NOMO-1 treated with dmso at 0.1 percent for 144 hours (cell line): ENCODE data around the gene ALK.

Experiments
- DNase-seq: peaks from one replicate; lab custom pipeline; 2025; ENCODE audit not compliant: unreplicated experiment; lab: John Stamatoyannopoulos, UW

The ALK gene

DNA sequence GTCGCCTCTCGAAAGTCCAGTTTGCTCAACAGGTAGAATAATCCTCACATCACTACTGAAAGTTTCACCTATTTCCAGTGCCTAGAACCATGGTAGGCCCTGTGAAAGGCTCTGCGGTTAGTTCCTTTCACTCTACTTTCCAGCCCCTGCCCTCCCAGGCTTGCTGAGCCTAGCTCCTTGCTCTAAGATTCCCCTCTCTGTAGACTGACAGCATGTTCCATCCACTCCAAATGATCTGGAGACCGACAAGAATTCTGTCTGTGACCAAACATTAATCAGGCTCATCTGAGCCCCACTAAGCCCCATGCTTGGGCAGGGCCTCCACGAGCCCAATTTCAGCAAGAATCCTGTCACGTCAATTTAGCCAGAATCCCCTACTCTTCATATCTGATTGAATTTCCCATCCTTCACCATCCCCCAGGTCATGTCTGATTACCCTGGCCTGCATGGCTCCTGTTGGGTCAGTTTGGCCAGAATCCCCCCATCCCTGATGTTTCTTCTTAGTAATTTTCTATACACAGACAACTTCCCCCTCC is 307.0 kb downstream of the ALK start:
- no peak for DNase-seq

DNA sequence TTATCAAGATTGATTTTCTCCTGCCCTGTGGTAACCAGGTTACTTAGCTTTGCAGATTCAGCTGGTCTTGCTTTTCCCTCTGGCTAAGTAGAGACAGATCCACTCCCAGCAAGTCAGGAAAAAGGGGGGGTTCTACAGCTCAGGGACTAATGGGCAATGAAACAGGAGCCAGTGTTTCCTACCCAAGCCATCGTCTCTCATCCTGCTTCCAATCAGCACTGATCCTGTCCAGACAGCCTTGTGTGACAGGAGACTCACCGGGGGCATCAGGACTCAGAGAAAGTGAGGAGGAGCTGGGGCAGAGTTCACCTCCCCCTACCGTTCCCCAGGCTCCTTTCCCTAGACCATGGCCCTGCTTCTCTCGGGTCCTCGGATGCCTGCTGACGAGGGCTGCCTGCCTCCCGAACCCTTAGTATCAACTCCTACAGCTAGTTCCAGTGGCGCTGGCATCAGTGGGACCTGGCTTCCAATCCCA is 307.6 kb downstream of the ALK start:
- DNase-seq = no peak

DNA sequence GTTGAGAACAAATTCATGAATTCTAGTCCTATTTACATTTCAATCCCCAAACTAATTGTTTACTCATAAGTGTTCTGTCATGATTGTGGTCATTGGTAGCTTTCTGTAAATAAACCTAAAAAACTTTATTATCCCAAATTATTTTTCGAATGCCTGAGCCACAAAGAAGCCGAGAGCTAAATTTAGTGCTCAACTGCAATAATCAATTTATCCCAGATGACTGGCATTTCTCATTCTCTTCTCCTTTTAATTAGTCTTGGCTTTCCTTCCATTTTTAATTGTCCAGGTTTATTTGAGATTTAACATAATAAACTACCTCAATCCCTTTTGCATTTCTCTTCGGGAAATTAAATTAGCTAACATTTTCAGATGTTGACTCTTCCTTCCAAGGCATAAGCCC is 308.3 kb downstream of the ALK start:
- no peak for DNase-seq

DNA sequence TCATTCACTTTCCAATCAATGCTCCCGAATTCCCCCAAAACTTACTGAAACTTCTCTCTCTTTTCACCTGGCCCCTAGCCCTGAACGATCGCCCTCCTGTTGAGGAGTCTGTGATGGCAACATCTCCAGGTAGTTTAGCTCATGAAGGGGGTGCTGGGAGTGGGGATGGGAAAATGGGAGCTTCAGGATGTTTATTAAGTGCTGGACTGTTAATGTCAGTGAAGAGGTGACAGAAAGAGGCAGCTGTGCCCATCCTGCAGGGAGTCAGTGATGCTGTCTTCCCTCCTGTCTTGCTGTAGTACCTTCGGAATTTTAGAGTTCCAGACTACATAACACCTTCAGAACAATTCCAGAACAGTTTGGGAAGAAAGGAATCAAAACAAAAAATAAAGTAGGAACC is 308.8 kb downstream of the ALK start:
- no peak for DNase-seq

DNA sequence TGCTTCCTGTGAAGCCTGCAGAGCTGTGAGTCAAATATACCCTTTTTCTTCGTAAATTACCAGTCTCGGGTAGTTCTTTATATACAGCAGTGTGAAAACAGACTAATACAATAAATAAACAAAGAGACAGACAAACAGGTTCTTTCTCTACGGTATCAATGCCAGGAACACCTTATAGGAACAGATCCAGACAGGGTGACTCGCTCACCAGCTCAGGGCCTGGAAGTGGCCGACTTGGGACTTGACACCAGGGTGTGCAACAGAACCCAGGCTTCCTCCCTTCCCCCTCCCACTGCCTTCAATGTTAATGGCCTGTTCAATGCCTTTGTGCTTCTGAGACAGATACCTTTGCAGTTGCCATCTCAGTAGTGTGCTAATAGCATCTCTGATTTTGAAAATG is 309.5 kb downstream of the ALK start:
- no peak for DNase-seq

DNA sequence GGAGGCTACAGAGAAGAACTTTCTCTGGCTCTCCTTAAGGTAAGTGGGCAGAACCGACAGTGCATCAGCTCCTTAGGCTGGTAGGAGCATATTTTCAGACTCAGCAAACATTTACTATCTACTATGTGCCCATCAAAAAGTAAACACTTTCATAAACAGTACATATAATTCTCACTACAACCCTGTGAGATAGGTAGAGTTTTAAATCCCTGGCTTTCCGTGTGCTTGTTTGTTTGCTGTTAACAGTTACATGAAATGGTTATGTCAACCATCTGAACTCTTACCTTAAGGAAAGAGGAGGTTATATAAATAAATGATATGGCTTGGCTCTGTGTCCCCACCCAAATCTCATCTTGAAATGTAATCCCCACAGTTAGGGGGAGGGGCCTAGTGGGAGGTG is 310.1 kb downstream of the ALK start:
- no peak for DNase-seq

DNA sequence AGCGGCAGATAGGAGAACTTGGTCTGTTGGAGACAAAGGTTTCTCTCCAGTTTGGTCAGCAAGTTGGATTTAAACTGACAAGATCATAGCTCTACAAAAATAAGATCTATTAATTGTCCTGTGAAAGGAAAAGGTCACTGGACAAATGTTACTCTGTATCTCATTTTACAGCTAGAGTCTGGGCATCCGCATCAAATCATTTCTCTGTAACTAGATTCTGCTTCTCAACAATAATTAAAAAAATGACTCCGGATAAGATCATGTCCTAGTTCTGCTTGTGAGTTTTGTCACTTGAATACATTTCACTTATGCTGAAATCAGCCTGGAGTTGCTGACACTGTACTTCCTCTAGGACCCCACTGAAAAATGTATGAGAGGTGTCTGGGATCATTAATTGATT is 310.8 kb downstream of the ALK start:
- DNase-seq = no peak

DNA sequence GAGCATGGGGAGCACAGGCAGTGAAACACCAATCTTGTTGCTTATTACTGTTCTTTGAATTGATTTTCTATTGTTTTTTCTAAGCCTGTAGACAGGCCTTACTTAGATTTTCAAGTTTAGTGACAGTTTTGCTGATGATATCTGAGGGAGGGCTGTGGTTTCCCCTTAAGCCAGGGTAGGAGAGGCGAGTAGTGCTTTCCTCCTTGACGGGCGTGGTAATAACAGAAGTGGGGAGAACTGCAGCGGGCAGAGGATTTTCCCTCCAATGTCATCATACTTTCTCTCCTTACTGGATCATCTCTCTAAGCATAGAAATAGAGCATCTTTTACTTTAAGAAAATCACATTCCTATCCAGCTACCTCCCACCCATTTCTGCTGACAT is 314.4 kb downstream of the ALK start:
- no peak for DNase-seq

DNA sequence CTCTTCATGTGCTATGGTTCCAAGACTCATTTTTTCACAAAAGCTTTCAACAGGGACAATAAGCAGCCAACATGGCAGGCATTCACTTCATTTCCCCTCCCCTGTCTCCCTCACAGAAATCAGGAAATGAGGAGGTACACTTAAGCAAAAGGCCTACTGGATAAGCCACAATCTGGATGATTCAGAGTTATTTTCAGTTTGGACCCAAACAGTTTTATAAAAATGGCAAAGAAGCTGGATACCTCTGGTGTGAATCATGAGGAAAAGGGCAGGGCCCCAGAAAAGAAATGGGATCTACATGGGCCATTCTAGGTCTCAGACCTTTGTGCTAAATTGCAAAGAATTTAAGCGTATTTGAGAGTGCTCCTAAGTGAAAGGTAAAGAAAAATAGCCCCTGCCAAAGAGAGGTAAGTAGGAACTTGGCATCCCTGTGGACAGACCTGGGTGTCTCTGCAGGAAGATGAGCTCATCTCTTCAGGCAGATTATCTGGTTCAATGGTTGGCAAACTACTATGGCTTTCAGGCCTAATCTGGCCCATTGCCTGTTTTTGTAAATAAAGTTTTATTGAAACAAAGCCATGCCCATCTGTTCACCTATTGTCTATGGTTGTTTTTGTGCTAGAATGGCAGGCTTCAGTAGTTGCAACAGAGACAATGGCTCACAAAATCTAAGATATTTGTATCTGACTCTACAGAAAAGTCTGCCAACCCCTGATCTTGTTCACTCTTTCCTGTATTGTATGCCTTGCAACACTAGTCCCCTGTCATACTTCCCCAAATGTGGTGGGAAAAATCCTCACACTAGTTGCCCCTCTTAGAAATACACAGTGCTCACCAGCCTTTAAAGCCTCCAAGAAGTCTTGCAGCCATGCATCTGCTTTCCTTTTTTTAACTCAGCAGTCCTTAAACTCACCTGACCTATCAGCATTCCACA is 315.0 kb downstream of the ALK start:
- DNase-seq = no peak

DNA sequence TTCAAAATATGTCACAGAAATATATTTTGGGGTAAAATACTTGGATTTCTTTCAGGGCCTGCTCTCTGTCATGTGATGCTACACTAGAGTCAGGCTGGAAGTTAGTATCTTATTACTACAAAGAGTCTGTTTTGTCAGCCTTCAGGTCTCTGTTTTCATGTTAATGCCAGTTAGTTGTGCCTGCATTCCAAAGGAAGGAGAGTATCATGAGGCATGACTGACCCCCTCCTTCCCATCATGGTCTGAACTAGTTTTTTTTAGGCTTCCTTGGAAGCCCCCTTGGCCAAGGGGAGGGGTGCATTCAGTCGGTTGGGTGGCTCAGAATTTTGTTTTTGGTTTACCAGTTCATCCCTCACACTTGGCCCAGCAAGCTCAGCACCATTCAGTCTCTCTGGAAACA is 318.0 kb downstream of the ALK start:
- DNase-seq = no peak

DNA sequence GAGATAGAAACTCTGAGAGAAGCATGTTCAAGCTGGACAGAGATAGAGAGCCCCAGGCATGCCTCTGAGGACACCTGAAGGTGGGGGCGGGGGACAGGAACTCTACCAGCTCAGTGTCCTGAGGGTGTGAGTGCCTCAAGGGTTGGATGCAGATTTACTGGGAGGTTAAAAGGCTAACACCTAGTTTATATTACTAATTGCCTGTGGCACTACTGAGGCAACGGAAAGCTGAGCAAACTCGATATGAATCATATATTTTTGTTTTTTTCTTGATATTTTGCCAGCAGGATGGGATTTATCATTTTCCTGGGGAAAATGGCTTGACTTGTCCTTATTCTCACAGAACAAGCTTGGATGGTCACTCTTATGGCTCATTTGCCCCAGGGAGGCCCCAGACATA is 319.5 kb downstream of the ALK start:
- no peak for DNase-seq

DNA sequence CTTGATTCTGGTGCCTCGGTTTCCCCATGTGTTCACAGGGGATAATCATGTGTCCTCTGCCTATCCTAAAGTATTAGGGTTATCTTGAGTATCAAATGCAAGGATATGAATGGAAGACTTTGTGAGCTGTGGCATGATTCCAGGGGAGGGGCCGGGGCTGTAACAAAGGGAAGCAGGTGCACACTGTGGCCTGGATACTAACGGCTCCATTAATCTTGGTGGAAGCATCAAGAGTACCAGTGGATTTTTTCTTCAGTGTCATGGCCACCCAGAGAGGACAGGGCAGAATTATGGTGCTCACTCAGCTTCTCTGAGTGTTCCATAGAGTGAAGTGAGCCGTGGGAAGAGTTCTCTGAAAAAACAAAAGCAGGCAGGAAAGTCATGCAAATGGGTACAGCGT is 320.1 kb downstream of the ALK start:
- no peak for DNase-seq

DNA sequence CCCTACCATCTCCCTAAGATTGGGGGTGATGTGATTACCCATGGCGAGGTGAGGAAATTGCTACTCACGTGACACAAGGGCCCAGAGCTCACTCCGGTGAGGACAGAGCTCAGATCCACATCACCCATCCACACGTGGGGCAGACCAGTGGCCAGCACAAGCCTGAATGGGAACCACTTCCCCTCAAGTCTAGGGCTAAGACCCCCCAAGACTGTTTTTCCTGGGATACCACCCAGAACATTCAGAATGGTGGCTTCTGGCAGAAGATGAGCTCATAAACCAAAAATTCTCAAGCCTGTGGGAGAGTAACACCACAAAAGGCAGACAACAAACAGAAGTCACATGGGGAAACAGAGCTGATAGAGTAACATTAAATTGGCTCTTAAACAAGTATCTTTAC is 321.4 kb downstream of the ALK start:
- DNase-seq = no peak

DNA sequence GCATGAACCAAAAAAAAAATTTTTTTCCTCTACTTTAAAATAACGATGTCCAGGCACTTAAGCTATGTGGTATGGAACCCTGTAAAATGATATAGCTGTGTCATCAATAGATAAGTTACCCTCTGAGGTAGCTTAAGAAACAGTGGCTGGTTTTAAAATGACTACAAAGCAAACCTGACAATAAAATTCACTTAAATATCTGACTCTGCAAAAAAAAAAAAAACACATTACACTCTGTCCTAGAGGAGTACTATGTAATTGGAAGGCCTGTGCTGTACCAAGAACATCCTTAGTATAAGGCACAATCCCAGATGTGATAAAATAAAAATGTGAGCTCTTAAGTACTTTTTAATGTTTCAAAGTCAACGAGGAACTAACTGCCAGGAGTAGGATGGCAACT is 322.4 kb downstream of the ALK start:
- DNase-seq = no peak

DNA sequence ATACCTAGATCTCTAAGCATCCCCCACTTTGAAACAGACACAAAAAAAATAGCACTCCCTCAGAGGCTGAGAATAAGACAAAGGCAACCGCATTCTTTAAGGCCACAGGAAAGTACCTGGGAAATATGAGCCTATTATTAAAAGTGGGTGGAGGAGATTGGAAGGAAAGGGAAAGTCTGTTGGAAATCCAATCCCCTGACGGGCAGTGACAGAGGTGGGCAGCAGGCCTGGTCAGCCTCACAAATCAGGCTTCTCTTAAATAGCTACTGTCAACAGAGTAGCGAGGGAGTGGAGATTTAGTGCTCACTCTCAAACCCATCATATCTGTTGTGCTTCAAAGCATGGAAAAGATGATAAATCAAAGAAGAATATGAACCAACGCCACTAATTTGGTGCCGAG is 324.4 kb downstream of the ALK start:
- DNase-seq = no peak

DNA sequence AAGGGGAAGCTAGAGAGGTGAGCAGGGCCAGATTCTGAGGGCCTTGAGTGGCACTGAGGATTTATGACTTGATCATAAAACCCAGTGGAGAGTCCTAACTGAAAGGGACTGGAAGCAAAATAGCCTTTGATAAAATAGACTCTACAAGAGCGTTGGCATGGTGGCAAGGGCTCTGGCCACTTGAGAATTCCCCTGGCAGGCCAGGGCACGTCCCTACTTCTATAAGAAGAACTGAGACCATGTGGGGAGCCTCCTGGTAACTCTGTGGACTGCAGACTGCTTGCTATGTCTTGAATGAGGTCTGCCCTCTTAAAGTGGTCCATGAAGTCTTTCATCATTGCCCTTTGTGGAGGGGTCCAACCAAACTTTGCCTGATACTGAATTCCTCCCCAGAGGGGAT is 324.8 kb downstream of the ALK start:
- no peak for DNase-seq

DNA sequence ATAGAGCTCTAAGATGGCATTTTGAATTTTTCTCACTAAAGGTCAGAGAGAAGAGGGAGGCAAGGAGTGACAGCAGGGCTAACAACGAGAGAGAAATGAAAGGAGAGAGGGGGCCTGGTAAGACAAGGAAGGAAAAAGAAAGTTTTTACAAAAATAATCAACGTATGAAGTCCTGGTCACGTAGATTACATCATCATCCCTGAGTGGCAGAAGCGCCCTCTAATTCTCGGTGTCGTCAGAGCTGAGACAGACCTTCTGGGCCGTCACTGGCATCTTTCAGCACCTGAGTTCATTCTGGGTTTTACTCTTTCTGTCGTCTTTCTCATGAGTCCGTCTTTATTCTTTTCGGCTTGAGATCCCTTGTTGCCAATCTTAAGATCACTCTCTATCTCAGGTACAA is 329.8 kb downstream of the ALK start:
- no peak for DNase-seq

DNA sequence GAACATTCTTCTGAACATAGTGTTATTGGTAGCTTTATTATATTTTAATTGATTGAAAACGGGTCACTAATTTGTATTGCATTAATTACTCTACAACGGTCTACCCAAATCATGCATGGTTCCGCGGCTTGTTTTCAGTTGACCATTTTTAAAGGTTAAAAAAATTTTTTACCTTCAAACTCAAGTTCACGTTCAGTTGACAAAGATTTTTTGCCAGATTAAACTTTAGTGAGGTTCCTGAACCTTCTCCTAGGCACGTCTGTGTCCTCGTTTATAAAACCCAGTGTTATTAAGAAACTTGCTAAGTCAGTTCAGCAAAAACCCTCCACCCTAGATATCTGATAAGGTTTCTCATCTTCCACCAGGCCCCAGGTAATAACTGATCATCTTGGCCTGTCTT is 331.2 kb downstream of the ALK start:
- DNase-seq = no peak

DNA sequence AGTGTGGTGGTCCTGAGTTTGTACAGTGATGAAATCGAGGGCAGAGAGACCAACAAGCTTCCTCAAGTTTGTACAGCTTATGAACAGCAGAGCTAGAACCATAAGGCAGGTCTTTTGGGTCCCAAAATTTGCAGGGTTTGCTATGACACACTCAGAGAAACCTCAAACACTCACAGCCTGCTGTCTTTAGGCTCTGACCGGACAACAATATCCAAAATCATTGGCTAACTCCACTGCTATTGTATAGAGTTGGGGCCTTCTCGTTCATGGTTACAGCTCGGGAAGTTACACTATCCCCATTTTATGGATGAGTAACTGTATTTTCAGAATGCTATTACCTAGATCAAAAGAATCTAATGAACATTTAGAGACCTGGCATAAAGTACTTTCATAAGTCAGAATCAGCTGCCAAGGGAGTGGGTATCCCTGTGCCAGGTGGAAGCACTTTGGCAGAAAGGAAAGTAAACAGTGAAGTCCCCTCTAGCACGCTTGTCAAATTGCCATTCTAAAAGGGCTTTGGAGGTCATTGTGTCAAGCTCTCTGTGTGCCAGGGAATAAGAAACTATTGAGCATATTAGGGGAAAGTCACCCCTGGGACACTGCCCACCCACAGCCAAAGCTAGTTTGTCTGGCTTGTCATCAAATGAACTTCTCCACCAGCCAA is 331.8 kb downstream of the ALK start:
- no peak for DNase-seq

DNA sequence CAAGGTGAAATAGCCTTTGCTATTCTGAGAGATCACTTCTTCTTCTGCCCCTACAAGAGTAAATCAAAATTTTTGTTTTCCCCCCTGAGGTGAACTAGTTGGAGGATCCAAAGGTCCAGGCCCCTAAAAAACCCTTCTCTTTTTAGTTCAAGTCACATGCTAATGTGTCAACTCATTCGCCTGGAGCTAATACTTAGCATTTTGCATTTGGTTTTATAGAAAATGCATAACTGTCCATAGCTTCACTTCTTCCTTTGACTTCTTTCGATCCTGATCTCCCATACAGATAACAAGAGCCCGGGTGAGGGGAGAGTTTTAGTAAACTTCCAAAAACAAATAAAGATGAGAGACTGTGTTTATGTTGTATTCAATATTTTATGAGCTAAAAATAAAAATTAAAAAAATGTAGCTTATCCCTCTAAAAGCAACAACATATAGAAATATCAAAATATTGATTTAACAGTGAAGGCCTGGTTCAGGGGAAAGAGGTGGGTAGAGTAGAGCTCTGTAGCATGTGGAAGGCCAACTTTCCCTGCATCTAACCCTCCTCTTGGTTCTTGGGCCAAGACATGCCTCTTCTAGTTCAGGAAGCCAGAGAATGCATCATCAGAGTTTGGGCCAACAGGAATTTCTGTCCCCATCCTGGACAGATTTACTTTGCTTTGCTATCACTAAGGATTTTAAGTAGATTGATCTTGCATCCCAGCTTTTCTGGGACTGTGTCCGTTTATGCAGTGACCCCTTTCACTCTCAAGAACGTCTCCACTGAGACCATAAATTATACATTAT is 333.8 kb downstream of the ALK start:
- no peak for DNase-seq

DNA sequence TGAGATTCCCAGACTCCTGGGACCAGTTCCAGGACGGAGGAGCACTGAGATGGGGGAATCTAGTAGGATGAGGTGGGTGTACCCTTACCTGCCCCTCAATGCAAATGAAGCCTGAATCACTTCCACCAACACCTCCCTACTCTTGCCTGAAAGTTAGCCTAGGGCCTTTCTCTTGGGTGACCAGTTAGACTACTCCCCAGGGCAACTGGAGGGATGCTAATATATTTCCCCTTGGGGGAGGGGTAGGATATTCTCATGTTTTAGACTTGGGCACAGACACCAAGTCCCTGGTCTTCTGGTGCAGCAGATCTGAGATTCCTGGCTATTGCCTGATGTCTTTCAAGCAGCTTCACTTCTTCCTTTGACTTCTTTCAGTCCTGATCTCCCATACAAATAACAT is 334.5 kb downstream of the ALK start:
- DNase-seq = no peak
